PFSK-1 (cell line): ENCODE results near the gene SMIM35. TPM values are rescaled to one million over a fixed set of nuclear protein-coding genes. Genes with fewer than 3 reads are reported as not detected.

Experiments
- FOXP2 ChIP-seq: optimal IDR thresholded peaks from 2 replicates; pipeline ENCODE3; 2011; ENCODE audit warnings: borderline replicate concordance, control low read depth, inconsistent platforms; ENCODE audit not compliant: insufficient read depth; ENCODE audit errors: extremely low read length, extremely low read depth
- POLR2AphosphoS5 ChIP-seq: IDR thresholded peaks from 2 replicates; pipeline ENCODE4 v1.6.1; 2012; ENCODE audit warnings: low read depth, mild to moderate bottlenecking, control low read depth, low read length, moderate library complexity
- SIN3A ChIP-seq: IDR thresholded peaks from 2 replicates; pipeline ENCODE4 v1.6.1; 2012; ENCODE audit warnings: mild to moderate bottlenecking, low read length, moderate library complexity, borderline replicate concordance; ENCODE audit not compliant: insufficient read depth
- TAF1 ChIP-seq: IDR thresholded peaks from 2 replicates; pipeline ENCODE4 v1.6.1; 2012; ENCODE audit warnings: low read length, control low read depth, borderline replicate concordance; ENCODE audit not compliant: insufficient read depth
- polyA plus RNA-seq: library from polyadenylated mRNA; unstranded; fragments of >200 nt; gene quantifications from one replicate; pipeline ENCODE4 v1.2.1, GENCODE V29; 2012; ENCODE audit warnings: low read depth, missing spikeins; ENCODE audit not compliant: insufficient read length
- TF ChIP-seq, protein P1 (sequence below), 2 experiments: IDR thresholded peaks; 2 replicates each; pipeline versions ENCODE4 v1.6.1 to v1.8.0; 2011 to 2012; ENCODE audit warnings: low read depth in 2 of 2, low read length in 2 of 2, control low read depth in 1 of 2, inconsistent platforms in 1 of 2, mild to moderate bottlenecking in 1 of 2, moderate library complexity in 1 of 2; ENCODE audit not compliant: insufficient read depth in 1 of 2

Gene SMIM35
- not detected for polyA plus RNA-seq

DNA sequence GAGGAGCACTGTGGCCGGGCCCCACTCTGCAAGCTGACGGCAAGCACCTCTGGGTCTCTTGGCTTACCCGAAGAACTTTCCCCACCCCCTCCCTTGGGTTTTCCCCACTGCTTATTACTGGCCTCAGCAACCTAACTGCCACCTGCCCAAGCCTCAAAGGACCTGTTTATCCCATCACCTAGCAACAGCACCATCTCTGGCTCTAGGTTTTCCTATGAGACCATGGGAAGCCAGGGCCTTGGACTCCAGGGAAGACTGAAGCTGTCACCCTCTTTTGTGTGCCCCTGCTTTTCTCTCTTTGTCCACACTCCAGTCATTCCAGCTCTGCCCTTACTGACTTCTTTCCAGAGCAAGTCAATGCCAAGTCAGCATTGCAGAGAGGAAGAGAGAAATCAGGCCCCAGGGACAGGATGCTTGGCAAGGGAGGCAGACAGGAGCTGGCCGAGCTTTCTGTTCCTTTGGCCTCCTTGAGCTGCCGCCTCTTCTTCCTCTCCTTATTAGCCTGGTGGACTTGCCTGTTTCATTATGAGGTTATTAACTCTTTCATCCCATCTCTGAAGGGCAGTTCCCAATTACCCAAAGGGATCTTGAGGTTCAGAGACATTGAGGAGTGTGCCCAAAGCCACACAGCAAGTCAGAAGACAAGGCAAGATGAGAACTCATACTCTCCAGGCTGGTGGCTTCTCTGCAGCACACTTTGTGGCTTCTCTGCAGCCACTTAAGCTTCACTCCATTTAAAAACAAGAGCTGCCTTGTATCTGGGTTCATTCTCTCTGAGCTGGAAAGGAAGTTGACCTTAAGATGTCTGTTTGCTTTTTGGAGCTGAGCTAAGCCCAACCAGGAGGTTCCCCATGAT is at the start of gene SMIM35:
Gene SMIM35, minus strand, starts transcription at position 51 of the 856 bp plus-strand sequence. CDS start 206 bp downstream, outside the sequence.
- TF ChIP-seq FOXP2 (no peak), TAF1 (no peak), SIN3A (no peak), POLR2AphosphoS5 (no peak)
- TF ChIP-seq, protein P1, sequence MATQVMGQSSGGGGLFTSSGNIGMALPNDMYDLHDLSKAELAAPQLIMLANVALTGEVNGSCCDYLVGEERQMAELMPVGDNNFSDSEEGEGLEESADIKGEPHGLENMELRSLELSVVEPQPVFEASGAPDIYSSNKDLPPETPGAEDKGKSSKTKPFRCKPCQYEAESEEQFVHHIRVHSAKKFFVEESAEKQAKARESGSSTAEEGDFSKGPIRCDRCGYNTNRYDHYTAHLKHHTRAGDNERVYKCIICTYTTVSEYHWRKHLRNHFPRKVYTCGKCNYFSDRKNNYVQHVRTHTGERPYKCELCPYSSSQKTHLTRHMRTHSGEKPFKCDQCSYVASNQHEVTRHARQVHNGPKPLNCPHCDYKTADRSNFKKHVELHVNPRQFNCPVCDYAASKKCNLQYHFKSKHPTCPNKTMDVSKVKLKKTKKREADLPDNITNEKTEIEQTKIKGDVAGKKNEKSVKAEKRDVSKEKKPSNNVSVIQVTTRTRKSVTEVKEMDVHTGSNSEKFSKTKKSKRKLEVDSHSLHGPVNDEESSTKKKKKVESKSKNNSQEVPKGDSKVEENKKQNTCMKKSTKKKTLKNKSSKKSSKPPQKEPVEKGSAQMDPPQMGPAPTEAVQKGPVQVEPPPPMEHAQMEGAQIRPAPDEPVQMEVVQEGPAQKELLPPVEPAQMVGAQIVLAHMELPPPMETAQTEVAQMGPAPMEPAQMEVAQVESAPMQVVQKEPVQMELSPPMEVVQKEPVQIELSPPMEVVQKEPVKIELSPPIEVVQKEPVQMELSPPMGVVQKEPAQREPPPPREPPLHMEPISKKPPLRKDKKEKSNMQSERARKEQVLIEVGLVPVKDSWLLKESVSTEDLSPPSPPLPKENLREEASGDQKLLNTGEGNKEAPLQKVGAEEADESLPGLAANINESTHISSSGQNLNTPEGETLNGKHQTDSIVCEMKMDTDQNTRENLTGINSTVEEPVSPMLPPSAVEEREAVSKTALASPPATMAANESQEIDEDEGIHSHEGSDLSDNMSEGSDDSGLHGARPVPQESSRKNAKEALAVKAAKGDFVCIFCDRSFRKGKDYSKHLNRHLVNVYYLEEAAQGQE (IDR thresholded peaks at IDR 0.05; ENCODE audit: insufficient read depth in 1 of 2, low read depth in 2 of 2, low read length in 2 of 2): no peak

DNA sequence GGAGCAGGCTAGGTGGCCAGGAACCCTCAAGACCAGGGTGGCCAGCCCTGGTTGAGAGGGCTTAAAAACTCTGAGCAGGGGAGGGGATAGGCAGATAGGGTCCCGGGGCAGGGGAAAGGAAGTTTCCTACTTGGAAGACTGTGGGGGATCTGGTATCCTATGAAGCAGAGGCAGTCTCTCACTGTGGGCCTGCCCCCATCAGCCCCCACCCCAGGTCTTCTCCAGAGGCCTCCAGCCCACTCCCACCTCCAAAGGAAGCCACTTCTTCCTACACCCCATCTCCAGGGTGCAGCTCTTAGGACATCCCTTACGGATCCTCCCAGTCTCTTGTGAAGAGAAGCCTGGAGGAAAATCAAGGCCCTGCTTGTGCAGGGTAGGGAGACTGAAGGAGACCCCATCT is 49.6 kb upstream of the SMIM35 start:
- no peak for TF ChIP-seq FOXP2
- TF ChIP-seq POLR2AphosphoS5: no peak
- no peak for TF ChIP-seq TAF1
- TF ChIP-seq, protein P1 (IDR thresholded peaks at IDR 0.05; ENCODE audit: insufficient read depth in 1 of 2, low read depth in 2 of 2, low read length in 2 of 2): no peak
- no peak for TF ChIP-seq SIN3A

DNA sequence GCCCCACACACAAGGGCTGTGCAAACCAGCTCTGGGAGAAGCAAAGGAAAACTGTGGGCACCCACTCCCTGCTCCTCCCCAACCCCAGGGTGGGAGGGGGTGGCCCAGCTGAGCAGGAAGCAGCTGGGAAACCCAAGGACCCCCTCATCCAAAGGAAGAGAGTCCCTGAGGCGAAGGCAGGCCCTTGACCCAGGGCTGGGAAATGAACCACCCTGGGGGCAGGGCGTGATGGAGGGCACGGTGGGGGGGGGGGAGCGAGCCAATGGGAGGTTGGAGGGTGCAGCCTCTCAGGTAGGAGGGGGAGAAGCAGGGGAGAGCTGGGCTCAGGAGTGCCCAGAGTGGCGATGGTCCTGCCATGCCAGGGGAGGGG is 49.0 kb upstream of the SMIM35 start:
- TF ChIP-seq TAF1: no peak
- TF ChIP-seq SIN3A: no peak
- no peak for TF ChIP-seq POLR2AphosphoS5
- TF ChIP-seq, protein P1 (IDR thresholded peaks at IDR 0.05; ENCODE audit: insufficient read depth in 1 of 2, low read depth in 2 of 2, low read length in 2 of 2): no peak
- TF ChIP-seq FOXP2: no peak

DNA sequence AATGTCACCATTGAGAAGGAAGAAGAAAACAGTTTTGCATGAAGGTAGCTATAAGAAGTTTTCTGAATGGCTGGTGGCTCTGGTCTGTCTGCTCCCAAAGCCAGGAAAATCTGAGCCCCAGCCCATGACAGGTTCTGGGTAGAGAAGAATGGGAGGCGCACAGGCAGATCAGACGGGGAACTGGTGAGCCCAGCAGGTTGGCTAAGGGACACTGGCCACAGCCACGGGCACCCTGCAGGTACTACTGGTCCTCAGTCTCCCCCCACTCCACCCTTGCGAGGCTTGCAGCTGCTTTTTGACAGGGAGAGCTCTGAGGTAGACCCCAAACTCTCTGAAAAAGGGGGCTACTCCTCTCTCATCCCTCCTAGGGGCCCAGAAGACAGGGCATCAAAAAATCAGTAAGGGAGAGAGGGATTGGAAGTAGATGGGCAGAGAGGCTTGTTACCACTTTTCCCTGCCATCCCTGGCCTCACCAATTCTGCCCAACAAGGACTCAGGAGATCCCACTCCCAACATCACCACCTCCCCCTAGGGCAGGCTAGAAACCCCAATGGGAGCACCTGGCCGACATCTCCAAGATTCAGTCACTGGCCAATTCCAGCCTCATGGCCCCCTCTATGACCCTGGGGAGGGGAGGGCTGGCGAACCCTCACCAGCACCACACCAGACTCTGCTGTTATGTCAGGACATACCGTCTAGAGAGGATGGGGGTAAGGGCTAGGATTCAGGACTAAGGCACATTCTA is 48.5 kb upstream of the SMIM35 start:
- TF ChIP-seq, protein P1 (IDR thresholded peaks at IDR 0.05; ENCODE audit: insufficient read depth in 1 of 2, low read depth in 2 of 2, low read length in 2 of 2): no peak
- TF ChIP-seq TAF1 (no peak), SIN3A (no peak), POLR2AphosphoS5 (no peak), FOXP2 (no peak)
